GM12891 (cell line): ENCODE results near the gene ANXA5. TPM values are rescaled to one million over a fixed set of nuclear protein-coding genes. Genes with fewer than 3 reads are reported as not detected.
A peak's percentile ranks its signal among the peaks of the same experiment; 100 is the strongest.

Source experiments
- DNase-seq: peaks from one replicate; pipeline ENCODE4 v3.0.0; 2011; ENCODE audit warnings: low spot score; ENCODE audit not compliant: insufficient read length
- FAIRE-seq: peaks from 2 replicates; lab custom pipeline; 2011; peaks lifted over from hg19 to GRCh38; lab: Jason Lieb, UNC
- PAX5 ChIP-seq: IDR thresholded peaks from 2 replicates; pipeline ENCODE4 v1.6.1; 2011; ENCODE audit warnings: low read length, moderate library complexity, mild to moderate bottlenecking; ENCODE audit not compliant: insufficient read depth, severe bottlenecking
- POLR2A ChIP-seq: IDR thresholded peaks from 2 replicates; pipeline ENCODE4 v1.6.1; 2011; ENCODE audit warnings: low read depth, low read length, control low read depth
- POLR2AphosphoS5 ChIP-seq: IDR thresholded peaks from 2 replicates; pipeline ENCODE4 v1.6.1; 2011; ENCODE audit warnings: low read depth, low read length, control low read depth
- POU2F2 ChIP-seq: IDR thresholded peaks from 2 replicates; pipeline ENCODE4 v1.6.1; 2011; ENCODE audit warnings: low read depth, mild to moderate bottlenecking, control low read depth, low read length, moderate library complexity
- SPI1 ChIP-seq: IDR thresholded peaks from 2 replicates; pipeline ENCODE4 v1.6.1; 2011; ENCODE audit warnings: low read depth, low read length, control low read depth
- TAF1 ChIP-seq: IDR thresholded peaks from 2 replicates; pipeline ENCODE4 v1.6.1; 2011; ENCODE audit warnings: low read depth, low read length, control low read depth
- polyA plus RNA-seq: library from polyadenylated mRNA; unstranded; fragments of >200 nt; gene quantifications from one replicate; pipeline ENCODE4 v1.2.1, GENCODE V29; 2012; ENCODE audit warnings: low read depth, missing spikeins, inconsistent platforms; ENCODE audit not compliant: missing spikeins

Gene ANXA5
- 46.3 TPM for polyA plus RNA-seq

GRCh38 chr4:121696581-121697461 lies at the start of gene ANXA5:
TSS of gene ANXA5 (minus strand) at chr4:121696980. CDS start at chr4:121696589, 391 bp downstream.
- FAIRE-seq (peak; percentile 92), DNase-seq (peak; percentile 53)

GRCh38 chr4:121742794-121743193 lies 46.0 kb upstream of the ANXA5 start:
- TF ChIP-seq POLR2A (no peak), TAF1 (no peak), PAX5 (no peak), SPI1 (no peak), POU2F2 (no peak), POLR2AphosphoS5 (no peak)
- DNase-seq (no peak), FAIRE-seq (no peak)

More at GRCh38 chr4:121696581-121697461, at the start of gene ANXA5:
- peak; percentile 75 for TF ChIP-seq TAF1
- TF ChIP-seq POU2F2 = no peak
- peak; percentile 62 for TF ChIP-seq POLR2AphosphoS5
- peak; percentile 38; the same call in 1 of the 2 replicates for TF ChIP-seq POLR2A

GRCh38 chr4:121741751-121742150 lies 45.0 kb upstream of the ANXA5 start:
- TF ChIP-seq SPI1 (no peak), POLR2A (no peak), PAX5 (no peak), TAF1 (no peak), POU2F2 (no peak), POLR2AphosphoS5 (no peak)
- DNase-seq (no peak), FAIRE-seq (no peak)

- no peak for FAIRE-seq
- TF ChIP-seq SPI1 (no peak), PAX5 (no peak)
- no peak for DNase-seq
Observed at GRCh38 chr4:121740796-121741409, 44.1 kb upstream of the ANXA5 start.

GRCh38 chr4:121739575-121739974 lies 42.8 kb upstream of the ANXA5 start:
- TF ChIP-seq TAF1 = no peak
- TF ChIP-seq POLR2AphosphoS5 = no peak
- no peak for TF ChIP-seq SPI1
- no peak for TF ChIP-seq POLR2A
- TF ChIP-seq PAX5 = no peak
- TF ChIP-seq POU2F2 = no peak
- no peak for FAIRE-seq

GRCh38 chr4:121738780-121739535 lies 42.2 kb upstream of the ANXA5 start:
- FAIRE-seq = no peak
- TF ChIP-seq TAF1 (no peak), POLR2AphosphoS5 (no peak), POU2F2 (no peak)
- DNase-seq = no peak

More at GRCh38 chr4:121739575-121739974, 42.8 kb upstream of the ANXA5 start:
- DNase-seq = no peak

GRCh38 chr4:121737846-121738554 lies 41.2 kb upstream of the ANXA5 start:
- DNase-seq (no peak), FAIRE-seq (no peak)
- TF ChIP-seq PAX5 (no peak), POLR2AphosphoS5 (no peak), SPI1 (no peak), TAF1 (no peak), POU2F2 (no peak), POLR2A (no peak)

GRCh38 chr4:121736735-121737351 lies 40.1 kb upstream of the ANXA5 start:
- no peak for FAIRE-seq
- TF ChIP-seq POLR2AphosphoS5 = no peak
- no peak for TF ChIP-seq PAX5
- no peak for TF ChIP-seq SPI1
- TF ChIP-seq POLR2A = no peak
- no peak for TF ChIP-seq TAF1
- no peak for DNase-seq
